GM12892 (cell line): ENCODE results near the gene COL9A2.

ENCODE experiments used
- POLR2A ChIP-seq: IDR thresholded peaks from 2 replicates; pipeline ENCODE4 v1.6.1; 2011; ENCODE audit warnings: low read depth, low read length, control low read depth
- POLR2AphosphoS5 ChIP-seq: IDR thresholded peaks from 2 replicates; pipeline ENCODE4 v1.6.1; 2011; ENCODE audit warnings: low read depth, low read length, control low read depth
- TAF1 ChIP-seq: IDR thresholded peaks from 2 replicates; pipeline ENCODE4 v1.6.1; 2011; ENCODE audit warnings: low read depth, mild to moderate bottlenecking, control low read depth, low read length, borderline replicate concordance

- no peak for TF ChIP-seq POLR2A
- TF ChIP-seq POLR2AphosphoS5, result no peak
- TF ChIP-seq TAF1, result no peak
Measured at GRCh38 chr1:40352126-40352525, 35.0 kb upstream of the COL9A2 start.
